ENCODE results near the gene CCL20.

The CCL20 gene

DNA sequence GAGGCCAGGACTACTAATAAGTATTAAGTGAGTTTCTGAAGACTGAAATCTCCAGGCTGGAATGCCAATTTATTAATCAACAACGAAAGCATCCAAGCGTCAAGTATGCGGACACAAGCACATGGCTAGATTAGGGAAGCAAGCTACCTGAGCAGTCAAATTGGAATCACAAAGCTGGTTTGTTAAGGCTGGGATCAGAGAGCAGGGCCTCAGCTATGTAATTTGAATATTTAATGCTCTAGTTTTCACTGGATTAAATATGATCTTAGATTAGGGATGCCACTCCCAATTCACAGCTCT lies 5.7 kb downstream of the CCL20 start:
- TF ChIP-seq, protein P1, sequence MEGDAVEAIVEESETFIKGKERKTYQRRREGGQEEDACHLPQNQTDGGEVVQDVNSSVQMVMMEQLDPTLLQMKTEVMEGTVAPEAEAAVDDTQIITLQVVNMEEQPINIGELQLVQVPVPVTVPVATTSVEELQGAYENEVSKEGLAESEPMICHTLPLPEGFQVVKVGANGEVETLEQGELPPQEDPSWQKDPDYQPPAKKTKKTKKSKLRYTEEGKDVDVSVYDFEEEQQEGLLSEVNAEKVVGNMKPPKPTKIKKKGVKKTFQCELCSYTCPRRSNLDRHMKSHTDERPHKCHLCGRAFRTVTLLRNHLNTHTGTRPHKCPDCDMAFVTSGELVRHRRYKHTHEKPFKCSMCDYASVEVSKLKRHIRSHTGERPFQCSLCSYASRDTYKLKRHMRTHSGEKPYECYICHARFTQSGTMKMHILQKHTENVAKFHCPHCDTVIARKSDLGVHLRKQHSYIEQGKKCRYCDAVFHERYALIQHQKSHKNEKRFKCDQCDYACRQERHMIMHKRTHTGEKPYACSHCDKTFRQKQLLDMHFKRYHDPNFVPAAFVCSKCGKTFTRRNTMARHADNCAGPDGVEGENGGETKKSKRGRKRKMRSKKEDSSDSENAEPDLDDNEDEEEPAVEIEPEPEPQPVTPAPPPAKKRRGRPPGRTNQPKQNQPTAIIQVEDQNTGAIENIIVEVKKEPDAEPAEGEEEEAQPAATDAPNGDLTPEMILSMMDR (conservative IDR thresholded peaks at IDR 0.05; ENCODE audit: low read depth, low read length): no peak
- Histone ChIP-seq H3K4me3 (IDR thresholded peaks at IDR 0.05; ENCODE audit: insufficient read depth, low read depth, low read length) (no peak overlapping the region), H3K27me3 (ENCODE audit: insufficient read depth, low read depth) (no peaks in the 10 kb centered on the region), H3K9ac (no peak overlapping the region), H3K36me3 (ENCODE audit: insufficient read depth) (no peaks in the 10 kb centered on the region), H3K79me2 (ENCODE audit: insufficient read depth, low read depth) (no peaks in the 10 kb centered on the region), H3K27ac (no peak overlapping the region), H2AFZ (ENCODE audit: low read depth) (no peak overlapping the region), H3K4me1 (ENCODE audit: low read depth, poor library complexity, severe bottlenecking) (no peaks in the 10 kb centered on the region), H3K4me2 (no peak overlapping the region), H4K20me1 (ENCODE audit: insufficient read depth) (no peaks in the 10 kb centered on the region)

DNA sequence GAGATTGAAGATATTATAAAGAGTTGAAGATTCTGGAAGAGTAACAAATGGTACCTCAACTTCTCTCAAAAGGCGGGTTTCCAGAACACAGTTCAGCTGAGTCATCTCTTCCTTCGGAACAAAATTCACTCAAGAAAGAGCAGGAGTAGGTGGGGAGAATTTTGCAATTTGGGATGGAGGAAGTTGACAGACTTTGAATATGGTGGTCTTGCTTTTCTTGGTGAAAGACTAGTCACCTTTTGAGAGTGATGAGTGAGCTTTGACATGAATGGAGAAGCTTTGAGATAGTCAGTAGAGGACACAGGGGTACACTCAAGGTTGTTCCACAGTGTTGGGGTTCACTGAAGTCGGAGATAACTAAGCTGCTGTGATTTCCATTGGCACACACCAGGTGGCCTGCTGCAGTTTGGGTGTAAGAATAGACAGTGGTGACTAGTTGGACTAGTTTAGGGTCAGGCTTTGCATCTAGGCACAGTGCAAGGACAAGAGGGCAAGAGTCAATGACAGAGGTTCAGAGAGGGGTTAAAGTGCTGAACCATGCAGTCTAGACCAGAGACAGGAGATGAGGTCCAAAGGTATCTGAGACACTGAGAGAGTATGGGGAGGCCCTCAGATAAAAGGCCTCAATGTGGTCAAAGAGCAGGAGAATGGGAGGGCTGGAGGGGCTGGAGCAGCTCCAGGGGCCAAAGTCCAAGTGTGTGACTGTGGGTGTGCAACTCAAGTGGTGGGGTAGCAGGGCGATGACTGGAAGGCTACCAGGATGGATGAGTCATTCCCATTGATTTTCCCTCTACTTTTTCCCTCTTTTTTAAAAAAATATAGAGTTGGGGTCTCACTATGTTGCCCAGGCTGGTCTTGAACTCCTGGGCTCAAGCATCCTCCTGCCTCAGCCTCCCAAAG lies 7.7 kb downstream of the CCL20 start:
- H3K9ac ChIP-seq: no peak overlapping the region
- no peak overlapping the region for H3K4me2 ChIP-seq
- no peaks in the 10 kb centered on the region for H3K79me2 ChIP-seq (ENCODE audit: insufficient read depth, low read depth)
- H2AFZ ChIP-seq (ENCODE audit: low read depth): no peak overlapping the region
- no peaks in the 10 kb centered on the region for H4K20me1 ChIP-seq (ENCODE audit: insufficient read depth)
- no peak overlapping the region for H3K4me3 ChIP-seq (IDR thresholded peaks at IDR 0.05; ENCODE audit: insufficient read depth, low read depth, low read length)
- TF ChIP-seq, protein P1 (conservative IDR thresholded peaks at IDR 0.05; ENCODE audit: low read depth, low read length): no peak
- H3K27me3 ChIP-seq (ENCODE audit: insufficient read depth, low read depth): no peaks in the 10 kb centered on the region
- H3K36me3 ChIP-seq (ENCODE audit: insufficient read depth): no peaks in the 10 kb centered on the region
- H3K4me1 ChIP-seq (ENCODE audit: low read depth, poor library complexity, severe bottlenecking): no peaks in the 10 kb centered on the region
- no peak overlapping the region for H3K27ac ChIP-seq

DNA sequence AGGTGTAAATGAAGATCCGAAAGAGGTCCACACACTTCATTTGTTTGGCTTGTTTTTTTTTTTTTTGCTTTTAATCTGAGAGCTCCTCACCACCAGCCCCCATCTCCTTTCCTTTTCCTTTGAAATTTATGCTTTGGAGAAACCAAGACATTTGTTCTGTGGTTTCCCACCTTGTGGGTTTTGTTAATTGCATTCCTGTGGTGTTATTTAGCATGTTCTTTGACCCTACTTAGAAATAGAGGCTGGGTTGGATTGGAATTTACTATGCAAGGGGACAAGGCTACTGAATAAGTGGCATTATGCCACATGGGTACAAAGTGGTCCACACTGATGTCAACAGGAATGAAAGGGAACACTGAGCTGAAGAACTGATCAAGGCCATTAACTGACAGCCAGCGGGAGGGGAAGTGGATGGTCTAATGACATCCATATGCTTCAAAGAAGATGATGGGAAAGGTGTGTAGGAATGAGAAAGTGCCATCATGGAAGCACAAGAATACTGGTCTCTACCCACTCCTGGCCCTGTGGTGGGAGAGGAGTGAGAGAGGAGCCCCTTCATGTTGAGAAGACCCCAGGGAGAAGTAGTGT lies 8.9 kb downstream of the CCL20 start:
- Histone ChIP-seq H3K4me2 (no peak overlapping the region), H4K20me1 (ENCODE audit: insufficient read depth) (no peaks in the 10 kb centered on the region), H3K27ac (no peak overlapping the region), H3K79me2 (ENCODE audit: insufficient read depth, low read depth) (no peaks in the 10 kb centered on the region), H3K27me3 (ENCODE audit: insufficient read depth, low read depth) (no peaks in the 10 kb centered on the region), H3K36me3 (ENCODE audit: insufficient read depth) (no peaks in the 10 kb centered on the region), H3K4me1 (ENCODE audit: low read depth, poor library complexity, severe bottlenecking) (no peaks in the 10 kb centered on the region), H2AFZ (ENCODE audit: low read depth) (no peak overlapping the region), H3K4me3 (IDR thresholded peaks at IDR 0.05; ENCODE audit: insufficient read depth, low read depth, low read length) (no peak overlapping the region), H3K9ac (no peak overlapping the region)
- TF ChIP-seq, protein P1 (conservative IDR thresholded peaks at IDR 0.05; ENCODE audit: low read depth, low read length): no peak

DNA sequence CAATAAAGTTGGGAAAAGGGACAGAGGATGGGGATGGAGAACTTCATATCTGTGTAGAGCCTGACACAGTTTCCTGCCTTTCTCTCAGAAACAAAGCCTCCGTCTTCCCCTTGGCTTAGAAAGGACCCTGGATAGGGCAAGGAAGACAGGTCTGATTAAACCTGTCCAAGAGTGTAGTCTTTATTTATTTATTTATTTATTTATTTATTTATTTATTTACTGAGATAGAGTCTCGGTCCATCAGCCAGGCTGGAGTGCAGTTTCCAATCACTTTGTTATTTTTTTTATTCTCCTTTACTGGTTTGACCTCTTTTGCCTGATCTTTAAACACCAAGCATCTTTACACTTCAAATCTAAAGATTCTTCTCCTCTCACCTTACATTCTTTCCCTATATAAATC lies 10.3 kb downstream of the CCL20 start:
- Histone ChIP-seq H4K20me1 (ENCODE audit: insufficient read depth) (no peaks in the 10 kb centered on the region), H3K4me1 (ENCODE audit: low read depth, poor library complexity, severe bottlenecking) (no peaks in the 10 kb centered on the region), H3K4me2 (no peak overlapping the region), H3K79me2 (ENCODE audit: insufficient read depth, low read depth) (no peaks in the 10 kb centered on the region), H3K4me3 (IDR thresholded peaks at IDR 0.05; ENCODE audit: insufficient read depth, low read depth, low read length) (no peak overlapping the region), H3K9ac (no peak overlapping the region), H3K36me3 (ENCODE audit: insufficient read depth) (no peaks in the 10 kb centered on the region), H3K27me3 (ENCODE audit: insufficient read depth, low read depth) (no peaks in the 10 kb centered on the region), H3K27ac (no peak overlapping the region), H2AFZ (ENCODE audit: low read depth) (no peak overlapping the region)
- TF ChIP-seq, protein P1 (conservative IDR thresholded peaks at IDR 0.05; ENCODE audit: low read depth, low read length): no peak
